HG03135 (cell line): ENCODE results near the gene GTSE1.

ENCODE experiments used
- ATAC-seq: cut with Tn5 transposase; IDR thresholded peaks from one replicate; pipeline ENCODE4 v1.9.1; 2021; ENCODE audit warnings: mild to moderate bottlenecking, moderate library complexity; ENCODE audit not compliant: unreplicated experiment

GTSE1 gene

GRCh38 chr22:46350646-46351045 is 54.0 kb downstream of the GTSE1 start:
- no peak for ATAC-seq

GRCh38 chr22:46351131-46351735 is 54.6 kb downstream of the GTSE1 start:
- no peak for ATAC-seq

GRCh38 chr22:46351767-46352166 is 55.1 kb downstream of the GTSE1 start:
- no peak for ATAC-seq

DNA sequence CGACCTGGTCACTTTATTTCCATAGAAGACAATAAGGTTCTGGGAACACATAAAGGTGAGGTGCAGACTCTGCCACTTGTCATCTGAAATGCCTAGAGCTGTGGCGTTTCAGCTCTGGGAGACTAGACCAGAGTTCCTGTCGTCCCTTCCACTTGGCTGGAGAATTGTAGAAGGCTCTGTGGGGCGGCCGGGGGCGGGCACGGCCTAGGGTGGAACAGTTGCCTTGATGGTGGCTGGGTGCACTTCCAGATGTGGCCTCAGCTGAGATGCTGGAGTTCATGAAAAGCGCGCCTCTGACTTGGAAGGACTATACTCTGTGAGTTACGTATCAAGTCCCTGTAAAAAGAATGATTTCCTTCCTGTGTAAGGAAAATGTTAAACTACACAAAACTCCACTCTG is 55.6 kb downstream of the GTSE1 start:
- no peak for ATAC-seq

DNA sequence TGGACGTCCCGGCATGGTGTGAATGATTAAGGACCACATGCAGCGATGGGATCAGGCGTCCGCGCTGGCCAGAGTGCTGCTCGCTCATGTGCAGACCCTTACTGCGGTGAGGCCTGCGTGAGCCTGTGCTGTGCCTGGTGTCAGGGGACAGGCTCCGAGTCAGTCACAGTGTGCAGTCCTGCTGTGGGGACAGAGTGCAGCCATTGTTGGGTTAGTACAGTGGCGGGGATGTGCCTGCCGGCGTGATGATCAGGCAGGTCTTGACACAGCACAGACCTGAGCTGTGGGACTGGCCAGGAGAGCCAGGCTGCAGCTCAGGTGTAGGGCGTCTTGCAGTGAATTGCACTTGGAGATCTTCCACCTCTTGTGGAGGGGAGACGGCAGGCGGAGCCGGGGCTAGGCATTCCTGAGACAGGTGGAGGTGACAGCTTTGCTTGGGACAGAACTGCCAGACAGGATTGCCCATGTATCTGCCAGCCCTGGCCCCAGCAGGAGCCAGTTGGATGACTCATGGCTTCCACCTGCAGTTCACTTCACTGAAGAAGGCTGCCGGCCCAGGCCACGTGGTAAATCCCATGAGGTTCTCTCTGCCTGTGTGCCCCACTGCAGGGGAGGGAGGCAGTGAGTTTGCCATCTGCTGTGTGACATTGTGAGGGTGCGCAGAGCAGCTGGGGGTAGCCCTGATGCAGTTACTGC is 56.2 kb downstream of the GTSE1 start:
- ATAC-seq = no peak

DNA sequence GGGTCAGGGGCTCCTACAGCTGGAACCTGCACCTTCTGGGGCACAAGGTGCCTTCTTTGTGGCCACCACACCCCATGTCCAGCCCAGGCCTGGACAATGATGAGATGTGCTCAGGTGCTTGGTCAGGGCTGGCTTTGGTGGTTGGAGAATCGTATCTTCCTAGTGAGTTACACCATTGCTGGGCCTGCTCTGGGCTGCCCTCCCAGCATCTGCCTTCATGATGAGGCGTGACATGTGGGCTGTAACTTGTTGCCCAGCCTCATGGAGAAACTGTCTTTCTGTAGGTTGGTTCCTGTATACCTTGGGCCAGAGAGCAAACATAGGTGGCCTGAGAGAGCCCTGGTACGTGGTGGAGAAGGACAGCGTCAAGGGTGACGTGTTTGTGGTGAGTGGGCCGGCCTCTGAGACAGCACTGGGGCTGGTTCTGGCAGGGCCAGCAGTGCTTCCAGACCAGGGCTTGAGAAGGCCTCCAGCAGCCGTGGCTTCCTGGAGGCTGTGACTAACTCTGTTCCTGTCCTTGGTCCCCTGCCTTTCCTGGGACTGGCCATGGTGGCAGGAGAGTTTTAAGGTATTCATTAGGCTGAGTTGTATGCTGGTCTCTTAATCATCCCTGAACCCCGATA is 56.9 kb downstream of the GTSE1 start:
- no peak for ATAC-seq

GRCh38 chr22:46354176-46354992 is 57.7 kb downstream of the GTSE1 start:
- ATAC-seq = no peak

- no peak for ATAC-seq
Observed at GRCh38 chr22:46354993-46355305, 58.3 kb downstream of the GTSE1 start.

DNA sequence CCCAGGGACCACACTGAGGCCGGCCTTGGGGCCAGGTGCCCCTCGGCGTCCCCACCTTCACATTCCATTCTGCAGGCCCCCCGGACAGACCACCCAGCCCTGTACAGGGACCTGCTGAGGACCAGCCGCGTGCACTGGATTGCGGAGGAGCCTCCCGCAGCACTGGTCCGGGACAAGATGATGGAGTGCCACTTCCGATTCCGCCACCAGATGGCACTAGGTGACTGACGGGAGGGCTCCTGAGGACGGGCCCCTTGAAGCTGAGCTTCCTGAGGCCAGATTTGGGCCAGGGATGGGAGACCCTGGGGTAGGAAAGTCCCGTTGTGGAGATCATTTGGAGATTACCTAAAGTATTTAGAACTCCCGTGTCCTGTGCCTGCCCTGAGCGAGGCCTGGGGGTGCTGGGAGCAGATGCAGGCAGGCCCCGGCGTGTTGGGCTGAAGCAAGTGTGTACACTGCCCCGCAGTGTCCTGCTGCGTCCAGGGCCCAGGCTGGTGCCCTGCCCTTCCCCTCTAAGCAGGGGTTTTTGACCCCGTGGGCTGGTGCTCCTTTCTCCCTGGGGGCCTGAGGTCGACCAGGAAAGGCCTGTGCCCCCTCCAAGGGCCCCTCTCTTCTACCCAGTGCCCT is 58.8 kb downstream of the GTSE1 start:
- no peak for ATAC-seq

DNA sequence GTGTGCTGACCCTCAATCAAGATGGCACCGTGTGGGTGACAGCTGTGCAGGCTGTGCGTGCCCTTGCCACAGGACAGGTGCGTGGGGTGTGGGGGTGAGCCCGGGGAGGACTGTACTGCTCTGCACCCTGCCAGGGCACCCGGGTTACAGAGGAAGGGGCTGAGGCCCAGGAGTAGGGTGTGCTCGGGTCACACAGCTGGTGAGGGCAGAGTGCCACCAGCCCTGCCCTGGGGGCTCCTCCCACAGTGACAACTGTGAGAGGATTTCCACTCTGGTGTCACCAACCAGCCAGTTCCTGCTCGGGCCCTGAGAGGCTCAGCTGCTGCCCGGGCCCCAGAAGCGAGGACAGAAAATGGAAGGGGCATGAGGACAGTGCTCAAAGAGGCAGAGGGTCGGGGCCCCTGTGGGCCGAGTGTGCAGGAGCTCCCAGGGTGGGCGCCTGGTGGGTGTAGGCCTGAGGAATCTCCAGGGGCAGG is 59.4 kb downstream of the GTSE1 start:
- no peak for ATAC-seq

GRCh38 chr22:46356496-46357480 is 60.1 kb downstream of the GTSE1 start:
- no peak for ATAC-seq

DNA sequence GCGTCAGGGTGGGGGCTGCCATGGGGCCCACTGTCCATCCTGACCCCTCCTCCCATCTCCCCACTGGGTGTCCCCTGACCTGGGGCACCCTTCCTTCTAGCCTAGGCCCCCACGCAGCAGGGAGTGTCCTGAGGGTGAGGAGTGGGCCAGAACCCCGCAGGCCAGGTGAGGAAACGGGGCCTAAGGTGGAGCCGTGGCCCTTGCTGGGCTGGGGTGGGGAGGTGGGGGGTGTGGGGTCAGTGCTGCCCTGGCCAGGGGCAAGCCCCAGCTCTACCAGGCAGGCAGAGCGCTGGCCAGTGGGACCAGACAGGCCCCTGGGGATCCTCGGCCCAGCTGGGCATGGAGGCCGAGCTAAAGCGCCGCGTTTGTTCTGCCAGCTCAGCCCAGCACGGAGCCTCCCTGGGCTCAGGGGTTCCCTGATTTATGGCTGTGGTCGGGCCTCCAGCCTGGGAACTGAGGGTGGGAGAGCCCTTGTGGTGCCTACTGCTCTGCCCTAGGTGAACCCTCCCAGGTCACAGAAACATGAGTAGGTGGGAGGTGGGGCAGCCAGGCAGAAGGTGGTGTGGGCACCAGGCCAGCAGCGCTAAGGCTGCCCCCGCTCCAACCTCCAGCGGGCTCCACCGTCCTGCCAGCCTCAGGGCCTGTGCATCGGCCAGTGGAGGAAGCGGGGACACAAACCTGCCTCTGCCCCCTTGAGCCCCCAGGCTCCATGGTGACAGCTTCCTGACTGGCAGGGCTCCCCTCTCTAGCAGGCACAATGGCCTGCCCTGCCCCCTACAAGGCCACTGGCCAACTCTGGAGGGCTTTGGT is 61.2 kb downstream of the GTSE1 start:
- no peak for ATAC-seq

- no peak for ATAC-seq
Observed at GRCh38 chr22:46358766-46359165, 62.1 kb downstream of the GTSE1 start.

GRCh38 chr22:46359362-46359761 is 62.7 kb downstream of the GTSE1 start:
- no peak for ATAC-seq

- ATAC-seq = no peak
Observed at GRCh38 chr22:46360097-46360496, 63.4 kb downstream of the GTSE1 start.

DNA sequence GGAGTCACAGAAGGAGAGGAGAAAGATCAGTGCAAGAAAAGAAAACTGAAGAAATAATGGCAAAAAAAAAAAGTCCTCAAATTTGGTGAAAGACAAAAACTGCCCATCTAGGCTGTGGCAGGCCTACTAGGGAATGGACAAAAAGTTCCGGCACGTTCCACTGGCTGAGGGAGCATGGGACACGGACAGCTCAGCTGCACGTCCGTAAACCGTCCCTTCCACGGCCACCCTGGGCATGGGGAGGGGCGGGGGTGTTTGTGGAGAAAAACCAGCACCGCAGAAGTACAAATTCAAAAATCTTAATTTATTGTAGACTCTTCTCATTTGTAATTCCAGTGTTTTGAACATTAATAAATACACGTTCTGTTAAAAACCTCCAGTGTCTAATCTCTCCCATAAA is 64.2 kb downstream of the GTSE1 start:
- no peak for ATAC-seq

DNA sequence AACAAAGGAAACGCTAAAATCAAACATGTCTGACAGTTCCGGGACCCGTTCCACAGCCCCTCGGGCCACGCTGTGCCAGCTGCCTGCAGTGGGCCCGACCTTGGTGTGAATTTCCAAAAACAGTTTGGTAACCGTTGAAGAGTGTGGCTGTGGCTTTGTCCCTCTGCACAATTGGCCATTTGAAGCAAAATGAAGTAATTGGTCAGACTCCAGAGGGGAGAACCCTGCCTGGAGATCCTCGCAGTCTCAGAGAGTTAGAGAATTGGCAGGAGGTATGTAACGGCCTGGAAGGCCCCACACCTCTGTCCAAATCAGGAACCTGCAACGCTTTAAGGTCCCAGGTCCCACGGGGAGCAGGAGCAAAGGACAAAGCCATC is 65.1 kb downstream of the GTSE1 start:
- ATAC-seq = no peak

DNA sequence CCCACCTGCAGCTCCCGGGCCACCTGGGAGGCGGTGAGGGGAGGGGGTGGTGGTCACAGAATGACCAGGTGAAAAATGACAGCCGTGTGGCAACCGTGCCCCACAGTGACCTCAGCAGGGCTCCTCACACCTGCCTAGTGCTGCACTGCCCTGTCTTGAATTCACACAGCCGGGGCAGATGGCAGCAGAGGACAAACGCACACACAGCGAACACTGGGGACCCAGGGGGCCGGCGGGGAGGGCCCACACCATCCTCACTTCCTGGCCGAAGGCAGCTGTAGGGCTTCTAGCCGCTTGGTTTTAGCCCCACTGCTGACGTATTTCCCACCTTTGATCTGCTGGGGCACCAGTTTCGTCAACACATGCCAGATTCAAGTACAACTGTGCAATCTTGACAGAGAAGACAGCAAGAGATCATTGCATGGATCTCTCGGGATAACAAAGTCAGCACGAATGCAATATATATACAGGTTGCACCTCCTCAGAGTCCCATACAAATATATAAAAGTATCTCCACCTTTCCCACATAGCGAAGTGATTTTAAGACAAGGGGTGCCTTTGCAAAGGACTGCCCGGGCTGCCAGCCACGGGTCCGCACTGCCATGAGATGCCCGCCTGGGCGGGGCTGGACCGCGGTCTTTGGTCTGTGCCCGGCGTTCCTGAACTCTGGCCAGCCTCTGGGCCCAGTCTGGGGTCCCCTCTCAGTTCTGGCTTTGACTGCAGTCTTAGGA is 65.7 kb downstream of the GTSE1 start:
- no peak for ATAC-seq
